ENCODE data around the gene GABRA4.

Gene GABRA4

DNA sequence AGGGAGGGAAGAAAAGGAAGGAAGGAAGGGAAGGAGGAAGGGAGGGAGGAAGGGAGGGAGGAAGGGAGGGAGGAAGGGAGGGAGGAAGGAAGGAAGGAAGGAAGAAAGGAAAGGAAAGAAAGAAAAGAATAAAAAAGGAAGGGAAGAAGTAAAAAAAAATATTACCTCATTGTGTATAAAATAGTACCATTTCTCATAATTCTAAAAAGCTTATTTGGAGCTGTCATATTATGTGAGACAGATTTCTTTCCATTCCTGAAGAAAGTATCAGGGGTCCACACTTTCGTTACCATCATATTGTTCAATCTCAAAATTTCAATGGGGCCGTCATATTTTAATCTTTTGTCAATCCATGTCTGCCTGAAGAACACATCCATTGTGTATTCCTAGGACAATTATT is 16.1 kb downstream of the GABRA4 start:
- DNase-seq, result no peak

DNA sequence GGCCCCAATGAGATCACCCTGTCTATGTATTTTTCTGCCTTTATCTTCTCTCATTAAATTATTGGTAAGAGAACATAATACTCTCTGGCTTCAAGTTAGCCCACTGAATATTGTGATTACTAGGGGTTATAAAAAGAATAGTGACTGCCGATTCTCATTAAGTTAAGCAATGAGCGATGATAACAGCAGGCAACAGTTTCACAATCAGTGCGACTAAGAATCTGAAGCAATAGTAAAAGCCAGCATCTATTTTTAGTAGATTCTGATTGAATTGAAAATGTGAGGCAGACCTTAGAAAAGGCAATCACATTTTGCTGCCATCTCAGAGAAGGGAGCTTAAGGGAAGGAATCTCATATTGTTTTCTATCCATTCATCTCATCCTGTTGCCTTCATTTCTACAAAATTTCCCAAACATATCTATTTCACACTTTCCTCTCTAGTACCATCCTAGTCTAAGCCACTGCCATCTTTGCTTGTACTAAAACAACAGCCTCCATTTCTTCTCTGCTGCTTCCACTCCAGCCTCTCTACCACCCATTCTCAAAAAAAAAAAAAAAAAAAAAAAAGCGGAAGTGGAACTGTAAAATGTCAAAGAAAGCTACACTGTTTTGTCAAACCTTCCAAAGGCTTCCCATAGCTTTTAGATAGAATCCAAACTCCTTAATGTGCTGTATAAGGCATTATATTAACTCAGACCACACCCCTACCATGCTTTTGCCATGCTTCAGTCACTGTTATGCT is 17.4 kb downstream of the GABRA4 start:
- no peak for DNase-seq

DNA sequence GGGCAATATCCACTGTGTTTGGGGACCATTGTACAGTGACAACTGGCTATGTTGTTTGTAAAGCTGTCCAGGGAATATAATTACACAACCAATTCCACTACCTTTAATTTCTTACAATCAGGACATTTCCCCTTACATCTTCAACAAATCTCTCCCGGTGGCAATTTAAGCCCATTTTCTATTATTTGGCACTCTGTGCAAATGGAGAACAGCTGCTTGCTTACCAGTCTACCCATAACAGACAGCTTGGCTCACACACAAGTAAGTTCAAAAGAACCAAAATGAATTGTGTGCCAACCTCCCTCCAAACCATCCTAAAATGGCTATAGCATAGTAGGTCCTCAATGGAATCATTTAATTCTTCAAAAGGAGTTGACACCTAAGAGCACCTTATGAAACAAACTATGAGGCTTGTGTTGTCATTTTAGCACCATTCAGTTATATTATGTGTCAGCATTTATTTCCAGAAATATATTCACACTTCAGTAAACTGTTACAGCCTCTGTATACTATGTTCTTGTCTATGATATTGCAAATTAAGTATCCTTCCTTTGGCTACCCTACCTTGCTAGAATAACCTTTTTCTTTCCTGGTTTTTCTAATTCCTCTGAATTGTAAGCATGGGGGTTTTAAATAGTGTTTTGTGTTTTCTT is 18.4 kb downstream of the GABRA4 start:
- DNase-seq, result no peak

DNA sequence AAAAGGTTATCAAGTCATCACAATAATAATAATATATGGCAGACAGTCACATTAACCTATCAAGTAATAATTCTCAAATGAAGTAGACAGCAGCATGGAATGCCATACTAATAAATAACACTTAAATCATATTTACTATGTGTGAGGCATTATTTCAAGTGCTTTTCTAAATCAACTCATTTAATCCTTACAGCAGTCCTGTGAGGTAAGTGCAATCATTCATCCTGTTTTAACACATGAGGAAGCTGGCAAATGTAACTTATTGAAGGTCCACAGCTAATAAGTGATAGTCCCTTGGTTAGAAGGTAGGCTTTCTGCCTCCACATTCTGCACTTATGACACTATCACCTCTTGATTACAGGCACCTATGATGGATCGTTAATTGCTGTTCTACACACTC is 24.5 kb downstream of the GABRA4 start:
- DNase-seq, result no peak

DNA sequence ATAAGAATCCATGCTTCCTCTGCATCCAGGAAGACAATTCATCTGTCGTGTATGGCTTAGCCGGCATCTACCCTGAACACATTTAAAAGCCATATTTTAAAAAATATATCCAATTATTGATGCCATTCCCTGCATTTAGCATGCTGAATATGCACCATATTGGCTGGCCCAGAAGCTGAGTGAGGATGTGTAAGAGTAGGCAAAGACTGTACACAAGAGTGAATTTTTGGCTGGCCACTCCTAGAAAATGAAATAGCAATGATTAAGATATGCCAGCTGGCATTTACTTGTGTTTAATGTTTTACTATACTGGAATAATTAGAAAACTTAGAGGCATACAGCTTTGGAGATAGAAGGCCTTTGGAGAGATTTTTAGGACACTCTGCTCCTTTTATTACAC is 25.8 kb downstream of the GABRA4 start:
- DNase-seq, result no peak

DNA sequence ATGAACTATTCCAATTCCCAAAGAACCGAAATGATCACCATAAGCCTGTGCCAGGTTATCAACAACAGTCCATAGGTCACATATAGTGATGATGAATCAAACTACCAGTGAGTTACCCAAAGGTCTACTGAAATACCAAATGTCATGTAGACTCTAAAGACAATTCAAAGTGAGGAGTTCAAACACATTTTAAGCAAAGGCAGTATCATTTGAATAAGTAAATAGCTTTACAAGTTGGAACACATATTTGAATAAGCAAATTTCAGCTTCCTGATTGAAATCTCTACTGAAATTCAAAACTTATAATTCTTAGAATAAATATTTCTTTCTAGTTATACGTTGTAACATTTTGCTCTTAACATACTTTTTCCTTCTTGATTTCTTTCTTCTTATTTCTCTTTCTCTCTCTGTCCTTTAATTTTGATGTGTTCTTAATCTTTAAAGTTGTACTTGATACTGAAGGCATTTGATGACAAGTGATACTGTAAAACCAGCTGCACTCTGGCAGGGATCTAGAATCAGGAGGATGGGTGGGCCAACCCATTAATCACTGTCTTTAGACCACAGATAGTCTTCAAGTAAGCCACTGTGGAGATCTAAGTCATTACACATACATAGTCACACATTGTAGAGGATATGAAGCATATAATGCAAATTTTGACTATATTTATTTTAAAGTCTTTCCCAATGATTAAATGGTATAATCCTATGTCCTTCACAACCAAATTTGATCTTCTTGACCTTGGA is 34.5 kb downstream of the GABRA4 start:
- DNase-seq, result no peak

DNA sequence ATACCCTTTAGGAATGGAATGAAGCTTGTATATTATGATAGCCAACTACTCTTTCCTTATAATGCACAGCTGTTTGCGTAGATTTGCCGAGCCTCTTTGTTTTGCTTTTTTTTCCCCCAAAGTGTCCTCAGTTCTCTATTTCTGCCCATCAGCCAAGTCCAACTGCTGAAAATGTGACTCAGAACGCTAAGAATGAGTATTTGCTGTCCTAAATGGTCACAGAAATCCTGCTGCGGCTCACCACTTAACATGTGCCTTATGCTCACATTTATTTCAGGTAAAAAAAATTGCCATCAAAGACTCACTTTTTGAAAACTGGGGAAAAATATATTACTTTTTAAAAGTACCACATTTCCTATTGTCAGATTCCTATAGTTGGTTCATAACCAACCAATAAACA is 36.9 kb downstream of the GABRA4 start:
- no peak for DNase-seq

DNA sequence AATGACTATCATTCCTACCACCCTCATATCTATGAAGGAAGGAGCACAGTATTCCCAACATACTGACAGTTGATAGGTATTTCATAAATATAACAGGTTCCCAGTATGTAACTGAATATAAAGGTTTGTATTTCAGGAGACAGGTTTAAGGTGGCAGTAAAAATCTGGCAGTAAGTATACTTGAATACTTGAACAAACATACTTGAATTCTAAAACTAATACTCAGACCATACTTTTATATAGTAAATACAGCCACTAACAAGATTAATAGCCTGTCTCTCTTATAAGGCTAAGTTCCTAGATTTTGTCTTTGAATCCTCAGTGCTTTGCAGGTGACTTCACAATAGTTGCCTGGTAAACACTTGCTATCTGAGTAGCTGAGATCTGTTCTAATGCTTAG is 37.8 kb downstream of the GABRA4 start:
- no peak for DNase-seq

DNA sequence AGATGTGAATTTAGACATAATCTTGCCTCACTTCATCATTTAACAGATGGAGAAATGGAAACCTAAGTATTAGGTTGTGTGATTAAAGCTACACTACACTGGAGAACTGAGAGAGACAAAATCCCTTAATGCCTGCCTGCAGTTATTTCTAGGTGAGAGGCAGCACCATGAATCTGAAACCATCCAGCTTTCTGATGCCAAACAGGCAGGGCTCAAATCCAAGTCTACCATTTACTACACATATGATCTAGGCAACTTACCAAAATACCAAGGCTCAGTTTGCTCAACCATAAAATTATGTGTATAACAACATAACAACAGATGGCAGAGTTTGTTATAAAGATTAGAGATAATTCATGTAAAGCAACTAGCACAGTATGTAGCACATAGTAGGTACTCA is 38.7 kb downstream of the GABRA4 start:
- DNase-seq, result no peak

DNA sequence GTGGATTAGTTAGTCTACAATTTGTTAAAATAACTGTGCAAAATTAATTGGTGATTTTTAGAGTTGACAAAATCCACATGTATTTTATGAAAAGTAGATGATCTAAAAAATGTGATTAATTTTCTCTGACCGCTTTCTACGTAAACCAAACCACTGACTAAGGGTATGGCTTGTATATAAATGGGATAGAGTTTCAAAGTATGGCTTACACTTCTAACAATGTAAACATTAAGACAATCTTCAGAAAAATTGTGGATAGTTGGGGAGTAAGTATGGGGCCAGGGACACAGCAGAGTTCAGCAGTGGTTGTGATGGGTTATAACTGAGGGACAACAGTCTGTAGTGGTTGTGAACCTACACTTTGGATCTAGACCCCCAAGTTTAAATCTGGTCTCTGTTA is 39.8 kb downstream of the GABRA4 start:
- no peak for DNase-seq

DNA sequence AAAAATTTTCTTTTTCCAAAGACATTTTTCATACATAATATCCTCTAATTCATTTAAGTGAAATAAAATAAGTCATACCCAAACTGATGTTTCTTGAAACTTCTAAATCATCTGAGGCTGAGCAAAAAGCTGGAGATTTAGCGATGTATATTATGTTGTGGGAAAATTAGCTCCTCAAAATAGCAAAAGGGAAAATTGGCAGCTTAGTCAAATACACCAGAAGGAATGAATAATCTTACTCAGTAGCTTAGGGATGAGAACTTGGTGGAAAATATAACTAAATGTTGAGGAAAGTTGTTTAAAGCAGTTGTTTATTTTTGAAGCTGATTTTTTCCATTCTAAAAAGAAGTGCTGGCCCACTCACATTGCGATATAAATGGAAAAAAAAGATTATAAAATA is 40.9 kb downstream of the GABRA4 start:
- no peak for DNase-seq

DNA sequence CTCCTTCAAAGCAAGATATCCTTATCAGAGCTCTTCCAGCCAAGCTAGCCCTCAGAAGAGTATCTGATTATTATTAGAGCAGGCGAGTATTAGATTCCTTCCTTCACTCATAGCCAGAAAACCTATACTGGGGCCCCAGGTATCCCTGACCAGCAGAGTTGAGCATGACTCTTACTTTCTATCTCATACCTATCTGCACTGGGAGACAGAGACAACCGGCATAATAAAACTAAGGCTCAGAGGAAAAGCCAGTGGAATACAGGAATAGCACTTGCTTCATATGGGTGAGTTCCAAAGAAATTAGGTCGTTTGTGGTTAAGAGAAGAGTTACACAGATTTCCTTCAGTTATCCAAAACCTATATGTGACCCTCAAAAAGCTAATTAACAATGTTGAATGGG is 42.6 kb downstream of the GABRA4 start:
- no peak for DNase-seq

DNA sequence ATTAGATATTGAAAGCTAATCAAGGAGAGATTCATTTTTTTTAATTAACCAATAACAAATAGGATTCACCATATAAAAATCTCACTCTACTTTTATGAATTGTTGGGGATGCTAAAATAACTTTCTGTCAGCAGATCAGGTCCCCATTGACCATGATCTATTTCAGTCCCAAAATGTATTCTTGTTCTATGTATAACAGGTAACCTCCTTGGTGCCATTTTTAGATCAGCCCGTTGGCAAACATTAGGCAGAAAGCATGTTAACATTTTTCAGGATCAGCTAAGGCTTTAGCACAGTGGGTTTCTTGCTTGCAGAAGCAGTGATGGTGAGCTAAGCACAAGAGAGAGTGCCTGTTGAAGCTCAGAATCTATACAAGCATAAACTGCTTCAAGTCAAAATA is 43.6 kb downstream of the GABRA4 start:
- DNase-seq, result no peak

DNA sequence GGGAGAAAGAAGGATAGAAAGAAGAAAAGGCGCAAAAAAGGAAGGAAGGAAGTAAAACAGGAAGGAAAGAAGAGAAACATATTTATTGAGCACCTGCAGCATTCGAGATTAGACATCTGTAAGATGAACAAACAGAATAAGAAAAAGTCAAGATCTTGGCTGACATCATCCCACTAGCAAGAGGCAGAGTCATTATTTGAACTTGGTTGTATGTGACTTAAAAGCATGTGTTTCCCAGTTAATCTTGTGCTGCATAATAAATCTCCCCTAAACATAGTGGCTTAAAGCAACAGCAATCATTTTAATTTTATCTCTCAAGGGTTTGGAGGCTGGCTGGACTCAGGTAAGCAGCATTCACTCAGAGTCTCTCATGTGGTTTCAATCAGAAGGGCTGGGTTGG is 45.8 kb downstream of the GABRA4 start:
- DNase-seq, result no peak

DNA sequence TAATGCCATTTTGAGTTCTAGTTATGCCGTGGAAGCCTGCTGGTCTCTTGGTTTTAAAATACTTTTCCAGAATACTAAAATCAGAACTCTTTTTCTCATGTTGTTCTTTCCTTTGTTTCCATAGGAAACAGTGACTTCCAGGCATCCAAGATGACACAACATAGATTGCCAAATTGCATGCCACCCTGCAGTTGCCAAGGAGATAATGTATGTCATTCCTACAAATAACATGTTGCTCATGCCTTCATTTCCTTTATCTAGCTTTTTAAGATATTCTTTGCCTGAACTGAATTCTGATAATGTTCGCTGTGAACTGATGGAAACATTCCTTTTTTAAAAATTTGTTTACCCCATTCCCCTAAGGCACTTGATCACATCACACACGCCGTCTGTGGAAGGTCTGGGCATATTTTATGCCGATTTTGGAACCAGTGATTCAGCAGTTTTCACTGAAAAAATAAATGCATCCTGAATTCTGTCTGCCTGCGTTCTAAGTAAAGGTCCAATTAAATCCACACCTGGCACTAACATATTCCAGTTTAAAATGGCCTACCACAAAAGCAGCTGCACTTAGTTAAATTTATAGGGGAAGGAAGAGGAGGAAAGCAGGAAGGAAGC is 46.4 kb downstream of the GABRA4 start:
- DNase-seq, result no peak

DNA sequence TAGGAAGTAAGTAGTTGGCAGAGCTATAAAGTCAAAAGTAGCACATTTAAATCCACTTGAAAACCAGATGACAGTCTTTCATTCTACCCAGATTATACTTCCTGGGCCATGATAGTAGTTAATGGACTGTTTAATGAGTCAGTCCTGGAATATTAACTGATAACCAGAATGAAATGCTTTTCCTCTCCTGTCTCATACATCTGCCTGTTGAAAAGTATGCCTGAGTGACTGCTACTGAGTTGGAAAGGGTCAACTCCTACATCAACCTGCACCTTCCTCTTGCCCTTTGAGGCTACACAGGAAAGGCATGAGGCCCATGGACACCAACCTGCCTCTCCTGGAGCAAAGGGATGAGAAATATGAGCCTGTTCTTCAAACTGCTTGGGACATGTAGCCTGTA is 48.3 kb downstream of the GABRA4 start:
- DNase-seq, result no peak

DNA sequence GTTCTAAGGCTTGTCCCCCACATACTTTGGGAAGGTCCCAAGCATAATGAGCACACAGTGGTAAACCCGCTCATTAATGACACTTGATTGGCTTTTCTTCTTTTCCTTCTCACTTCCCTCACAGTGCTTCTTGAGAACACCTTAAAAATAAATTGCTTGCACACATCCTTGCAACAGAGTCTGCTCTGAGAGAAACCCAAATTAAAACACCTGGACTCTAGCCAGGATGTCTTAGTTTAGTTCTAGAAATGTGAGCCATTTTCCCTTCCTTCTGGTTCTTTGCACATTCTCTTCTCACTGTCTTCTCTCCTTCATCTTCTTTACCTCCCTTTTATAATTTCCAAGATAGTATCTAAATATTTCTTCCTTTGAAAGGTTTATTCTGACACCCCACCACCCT is 49.0 kb downstream of the GABRA4 start:
- DNase-seq, result no peak

DNA sequence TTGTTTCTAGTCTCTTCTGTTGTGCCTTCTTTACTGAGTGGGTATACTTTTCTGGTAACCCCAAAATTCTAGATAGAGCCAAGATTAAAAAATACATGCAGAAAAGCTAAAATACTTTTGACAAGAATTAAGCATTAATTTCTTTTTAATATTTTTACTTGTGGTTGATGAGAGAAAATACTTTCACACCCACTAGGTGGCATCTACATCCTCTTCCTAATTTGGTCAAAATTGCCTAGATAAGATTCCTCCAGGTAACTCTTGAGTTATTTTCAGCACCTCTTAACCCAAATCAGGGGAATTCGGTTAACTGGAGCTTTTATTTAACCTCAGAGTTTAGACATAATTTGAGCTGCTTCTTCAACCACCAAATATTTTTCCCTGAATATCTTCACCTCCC is 55.9 kb downstream of the GABRA4 start:
- DNase-seq, result no peak

DNA sequence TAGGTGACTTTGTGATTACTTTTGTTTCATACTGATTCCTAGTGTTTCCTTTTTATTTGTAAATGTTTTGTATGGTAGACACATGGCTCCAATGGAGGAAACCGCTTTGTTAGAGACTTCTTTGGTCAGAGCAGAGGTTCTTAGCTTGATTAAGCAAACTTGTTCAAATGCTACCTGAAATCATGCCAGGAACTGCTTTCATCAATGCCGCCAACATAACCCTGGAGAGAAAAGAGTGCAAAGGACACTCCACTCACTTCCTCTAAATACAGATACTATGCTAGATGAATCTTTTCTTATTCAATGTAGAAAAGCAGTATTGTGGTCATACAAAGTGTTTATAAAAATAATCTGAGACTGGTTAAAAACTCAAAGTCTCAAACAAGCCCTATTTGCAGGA is 58.7 kb downstream of the GABRA4 start:
- DNase-seq, result no peak

DNA sequence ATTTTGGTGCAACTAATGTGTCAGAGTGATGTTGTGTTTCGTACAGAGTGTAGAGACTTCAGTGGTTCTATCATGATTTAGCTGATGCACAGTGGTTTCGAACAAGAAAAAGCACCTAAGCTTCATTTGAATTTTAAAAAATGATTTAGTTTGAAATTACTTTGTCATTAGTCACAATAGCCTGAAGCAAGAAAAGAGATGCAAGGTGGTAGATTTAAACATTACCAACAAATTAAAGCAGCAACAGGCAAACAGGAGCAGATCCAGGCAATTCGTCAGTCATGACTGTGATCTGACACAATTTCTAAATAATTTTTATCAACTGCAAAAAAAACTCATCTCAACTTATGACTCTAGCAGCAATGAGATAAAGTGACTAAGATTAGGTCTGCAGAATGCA is 59.7 kb downstream of the GABRA4 start:
- no peak for DNase-seq

DNA sequence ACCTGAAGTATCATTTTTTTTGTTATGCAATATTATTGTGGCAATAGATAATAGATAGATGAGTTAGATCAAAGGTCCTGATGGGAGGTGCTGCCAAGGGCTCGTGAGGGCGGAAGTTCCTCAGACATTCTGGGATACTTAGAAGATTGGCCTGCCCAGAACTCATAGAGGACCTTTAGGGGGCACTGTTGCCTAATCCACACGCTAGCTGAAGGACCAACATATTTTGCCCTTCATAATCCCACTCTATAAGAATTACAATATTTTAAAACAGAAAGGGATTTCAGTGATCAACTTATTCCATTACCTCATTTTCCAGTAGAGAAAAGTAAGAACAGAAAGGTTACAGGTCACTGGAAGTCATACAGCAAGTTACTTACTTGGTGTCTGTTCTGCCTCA is 61.4 kb downstream of the GABRA4 start:
- DNase-seq, result no peak

DNA sequence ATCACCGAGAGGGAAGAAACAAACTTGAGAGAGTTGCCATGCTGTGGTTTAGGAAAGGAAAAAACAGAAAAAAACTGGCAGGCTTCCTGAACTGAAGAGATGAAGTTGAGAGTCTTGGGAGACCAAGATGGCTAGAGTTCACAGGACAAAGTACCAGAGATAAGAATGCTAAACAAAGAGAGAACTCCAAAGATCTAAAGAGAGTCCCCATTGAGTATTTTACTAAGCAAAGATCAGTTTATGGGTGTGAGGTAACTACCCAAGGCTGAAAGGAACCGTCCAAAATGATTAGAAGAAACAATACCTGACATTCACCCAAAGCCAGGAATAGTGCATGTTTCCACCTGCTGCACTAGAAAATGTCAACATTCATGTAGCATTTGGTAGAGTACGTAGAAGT is 62.5 kb downstream of the GABRA4 start:
- no peak for DNase-seq

DNA sequence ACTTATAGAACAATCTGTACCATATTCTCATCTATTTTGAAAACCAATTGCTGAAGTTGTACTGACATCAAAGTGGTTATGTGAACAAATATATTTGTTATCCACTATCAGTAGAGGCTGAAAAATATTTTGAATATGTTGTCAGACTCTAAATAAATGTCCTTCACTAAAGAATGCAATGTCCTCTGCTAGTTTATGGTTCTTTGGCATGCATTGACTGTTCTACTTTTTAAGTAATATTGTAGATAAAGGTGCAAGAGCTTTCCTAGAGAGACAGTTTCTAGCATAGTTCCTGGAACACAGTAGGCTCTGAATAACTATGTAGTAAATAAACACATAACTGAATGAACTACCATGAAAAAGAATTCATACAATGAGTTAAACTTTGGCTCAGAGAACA is 66.2 kb downstream of the GABRA4 start:
- no peak for DNase-seq
